HEK293T (cell line): ENCODE measurements around the gene TRIM2.

Experiments used
- CTCF ChIA-PET: fragments of 350-600 bp; formaldehyde crosslinking; extraction: SDS; loops from one replicate; lab custom pipeline; 2021; ENCODE audit warnings: antibody characterized with exemption, inconsistent platforms; lab: Yijun Ruan, JAX
- POLR2A ChIA-PET: fragments of 350-600 bp; formaldehyde crosslinking; extraction: SDS; loops from one replicate; lab custom pipeline; 2020; ENCODE audit warnings: antibody characterized with exemption, inconsistent platforms; lab: Yijun Ruan, JAX
- DNase-seq: peaks from one replicate; pipeline ENCODE4 v3.0.0; 2012; ENCODE audit warnings: mixed read lengths; ENCODE audit errors: extremely low spot score
- ARNT ChIP-seq: fragments of 450-650 bp; IDR thresholded peaks from 2 replicates; pipeline ENCODE4 v1.6.1; 2017; ENCODE audit warnings: mild to moderate bottlenecking
- BHLHE40 ChIP-seq: fragments of 450-650 bp; IDR thresholded peaks from 2 replicates; pipeline ENCODE4 v1.6.1; 2016; ENCODE audit warnings: mild to moderate bottlenecking, moderate library complexity, borderline replicate concordance
- CTBP1 ChIP-seq: fragments of 450-650 bp; IDR thresholded peaks from 2 replicates; pipeline ENCODE4 v1.6.1; 2016; ENCODE audit warnings: borderline replicate concordance
- ELF4 ChIP-seq: fragments of 450-650 bp; IDR thresholded peaks from 2 replicates; pipeline ENCODE4 v1.6.1; 2017; ENCODE audit warnings: antibody characterized with exemption
- FOXA1 ChIP-seq: fragments of 450-650 bp; IDR thresholded peaks from 2 replicates; pipeline ENCODE4 v1.6.1; 2016; ENCODE audit warnings: mild to moderate bottlenecking
- FOXK2 ChIP-seq: fragments of 450-650 bp; IDR thresholded peaks from 2 replicates; pipeline ENCODE4 v1.6.1; 2016; ENCODE audit warnings: mild to moderate bottlenecking
- FOXM1 ChIP-seq: fragments of 450-650 bp; IDR thresholded peaks from 2 replicates; pipeline ENCODE4 v1.6.1; 2017; ENCODE audit warnings: mild to moderate bottlenecking, borderline replicate concordance
- HDGF ChIP-seq: fragments of 450-650 bp; IDR thresholded peaks from 2 replicates; pipeline ENCODE4 v1.6.1; 2017; ENCODE audit warnings: antibody characterized with exemption, borderline replicate concordance
- L3MBTL2 ChIP-seq: fragments of 450-650 bp; conservative IDR thresholded peaks from 2 replicates; pipeline ENCODE4 v1.6.1; 2016; ENCODE audit warnings: mild to moderate bottlenecking
- LEF1 ChIP-seq: fragments of 450-650 bp; IDR thresholded peaks from 2 replicates; pipeline ENCODE4 v1.6.1; 2017; ENCODE audit warnings: mild to moderate bottlenecking, borderline replicate concordance
- NFRKB ChIP-seq: fragments of 450-650 bp; IDR thresholded peaks from 2 replicates; pipeline ENCODE4 v1.6.1; 2016; ENCODE audit warnings: mild to moderate bottlenecking, moderate library complexity
- PKNOX1 ChIP-seq: fragments of 450-650 bp; IDR thresholded peaks from 2 replicates; pipeline ENCODE4 v1.6.1; 2016
- SP1 ChIP-seq: fragments of 450-650 bp; IDR thresholded peaks from 2 replicates; pipeline ENCODE4 v1.6.1; 2017
- SUZ12 ChIP-seq: fragments of 450-650 bp; IDR thresholded peaks from 2 replicates; pipeline ENCODE4 v1.6.1; 2016; ENCODE audit warnings: mild to moderate bottlenecking
- TARDBP ChIP-seq: fragments of 450-650 bp; IDR thresholded peaks from 2 replicates; pipeline ENCODE4 v1.6.1; 2016
- ZNF384 ChIP-seq: fragments of 450-650 bp; IDR thresholded peaks from 2 replicates; pipeline ENCODE4 v1.6.1; 2016

TRIM2 gene

GRCh38 chr4:153239409-153239808, 35.2 kb downstream of the TRIM2 start:
- DNase-seq: no peak
- ChIA-PET POLR2A (no interaction called here), CTCF (no interaction called here)
- TF ChIP-seq FOXM1: no peak
- no peak for TF ChIP-seq HDGF
- no peak for TF ChIP-seq BHLHE40
- no peak for TF ChIP-seq SUZ12
- no peak for TF ChIP-seq FOXK2
- TF ChIP-seq ZNF384: no peak
- no peak for TF ChIP-seq TARDBP
- no peak for TF ChIP-seq SP1
- no peak for TF ChIP-seq PKNOX1
- no peak for TF ChIP-seq ARNT

GRCh38 chr4:153241295-153241694, 37.1 kb downstream of the TRIM2 start:
- POLR2A ChIA-PET: interaction anchor here (1.7 kb wide), 1 partner anchor 8 kb away, joined by 5 read pairs; no protein-coding TSS in a partner anchor
- CTCF ChIA-PET: no interaction called here
- TF ChIP-seq CTBP1 (no peak), SUZ12 (no peak), NFRKB (no peak), ZNF384 (no peak)
- no peak for DNase-seq

GRCh38 chr4:153241970-153242838, 38.0 kb downstream of the TRIM2 start:
- ChIA-PET CTCF (interaction anchor here (1.2 kb wide), 1 partner anchor 99 kb away, joined by 3 read pairs; no protein-coding TSS in a partner anchor), POLR2A (no interaction called here)
- TF ChIP-seq NFRKB (no peak), ZNF384 (no peak), LEF1 (no peak), PKNOX1 (no peak), SUZ12 (no peak), HDGF (no peak), FOXM1 (no peak), ELF4 (no peak), BHLHE40 (no peak), SP1 (no peak), FOXK2 (no peak), CTBP1 (no peak), L3MBTL2 (no peak), FOXA1 (no peak), TARDBP (no peak)
- peak; percentile 25 for DNase-seq

GRCh38 chr4:153242839-153243324, 38.6 kb downstream of the TRIM2 start:
- ChIA-PET POLR2A (no interaction called here), CTCF (interaction anchor here (1.2 kb wide), 1 partner anchor 100 kb away, joined by 3 read pairs; no protein-coding TSS in a partner anchor)
- TF ChIP-seq HDGF: no peak
- no peak for TF ChIP-seq BHLHE40
- no peak for TF ChIP-seq FOXA1
- TF ChIP-seq SUZ12: no peak
- no peak for TF ChIP-seq TARDBP
- no peak for TF ChIP-seq LEF1
- TF ChIP-seq SP1: no peak
- no peak for DNase-seq

GRCh38 chr4:153243468-153243867, 39.2 kb downstream of the TRIM2 start:
- no peak for DNase-seq
- ChIA-PET CTCF (interaction anchor here (0.6 to 1.2 kb wide), 3 partner anchors 43 to 100 kb away, joined by 3 to 4 read pairs (median 3); no protein-coding TSS in a partner anchor), POLR2A (no interaction called here)
- no peak for TF ChIP-seq TARDBP
- TF ChIP-seq CTBP1: no peak
- TF ChIP-seq FOXK2: no peak
- no peak for TF ChIP-seq L3MBTL2
- no peak for TF ChIP-seq ELF4
- TF ChIP-seq BHLHE40: no peak
- no peak for TF ChIP-seq LEF1

- CTCF ChIA-PET: interaction anchor here (1.6 kb wide), 1 partner anchor 38 kb away, joined by 4 read pairs; no protein-coding TSS in a partner anchor
- no peak for TF ChIP-seq L3MBTL2
- no peak for TF ChIP-seq FOXM1
- POLR2A ChIA-PET: interaction anchor here (1.3 kb wide), 1 partner anchor 13 kb away, joined by 3 read pairs; no protein-coding TSS in a partner anchor
- no peak for DNase-seq
Measured at GRCh38 chr4:153244969-153245368, 40.7 kb downstream of the TRIM2 start.

- CTCF ChIA-PET: no interaction called here
- no peak for DNase-seq
- TF ChIP-seq FOXA1 (no peak), PKNOX1 (no peak), ZNF384 (no peak), SUZ12 (no peak), TARDBP (no peak), FOXM1 (no peak), BHLHE40 (no peak), SP1 (no peak), L3MBTL2 (no peak), FOXK2 (no peak)
- POLR2A ChIA-PET: interaction anchor here (1.3 kb wide), 1 partner anchor 12 kb away, joined by 3 read pairs; no protein-coding TSS in a partner anchor
Measured at GRCh38 chr4:153245775-153246174, 41.5 kb downstream of the TRIM2 start.
